ENCODE data around the gene RNF149.
"Not testable (repeated sequence)": the region's sequence is repeated elsewhere in the genome, so short reads cannot be mapped to it uniquely, and the experiment has no call there.

Gene RNF149
- 204 to 226 reads per million in 2 donors for total RNA-seq

DNA sequence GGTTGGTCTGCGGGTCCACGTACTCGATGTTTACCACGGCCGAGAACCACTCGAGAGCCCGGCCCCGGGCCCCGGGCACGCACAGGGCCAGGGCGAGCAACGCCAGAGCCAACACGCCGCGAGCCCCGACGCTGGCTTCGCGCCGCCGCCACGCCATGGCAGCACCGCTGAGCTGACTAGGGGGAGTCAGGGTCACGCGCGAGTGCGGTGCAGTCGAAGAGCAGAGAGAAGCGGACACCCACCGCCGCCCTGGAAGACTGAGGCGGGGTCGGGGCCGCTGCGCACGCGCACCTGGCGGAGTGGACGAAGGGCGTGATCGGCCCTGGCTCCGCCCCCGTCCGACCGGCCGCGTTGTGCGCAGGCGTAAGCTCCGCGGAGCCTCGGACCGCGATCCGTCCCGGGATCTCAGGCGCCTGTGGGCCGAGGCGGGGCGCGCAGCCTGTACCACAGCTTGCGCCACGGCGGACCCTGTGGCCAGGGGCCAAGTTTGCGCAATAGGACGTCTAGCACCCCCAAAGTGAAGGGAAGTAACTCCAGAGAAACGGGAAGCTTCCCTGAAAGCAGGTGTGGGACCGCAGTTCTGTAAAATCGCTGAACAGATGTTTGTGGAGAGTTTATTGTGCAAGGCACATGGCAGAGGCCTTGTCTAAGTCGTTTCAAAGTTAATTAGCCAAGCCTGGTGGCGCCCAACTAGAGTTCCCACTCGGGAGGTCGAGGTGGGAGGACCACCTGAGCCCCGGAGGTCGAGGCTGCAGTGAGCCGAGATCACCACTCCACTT, at the start of gene RNF149:
RNF149 (minus strand) TSS at position 270 of the 779 bp plus-strand sequence; CDS start at position 157, 113 bp downstream.
- DNase-seq = peak; percentile 91

DNA sequence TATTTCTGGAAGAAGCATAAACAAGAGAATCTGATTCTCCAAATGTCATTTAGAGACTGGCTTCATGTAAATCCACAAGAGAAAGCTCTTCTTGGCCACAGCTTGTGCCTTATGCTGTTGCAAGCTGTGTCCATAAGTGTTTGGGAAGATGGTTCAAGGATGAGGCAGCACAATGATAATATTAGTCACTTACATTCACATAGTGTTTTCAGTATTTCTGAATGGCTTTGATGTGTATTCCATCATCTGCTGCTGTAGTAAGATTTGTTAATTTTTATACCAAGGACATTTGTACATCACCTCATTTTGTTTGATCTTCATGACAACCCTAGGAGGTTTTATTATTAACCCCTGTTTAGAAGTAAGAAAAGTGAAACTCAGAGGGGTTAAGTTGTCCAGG, 48.9 kb upstream of the RNF149 start:
- DNase-seq = no peak

DNA sequence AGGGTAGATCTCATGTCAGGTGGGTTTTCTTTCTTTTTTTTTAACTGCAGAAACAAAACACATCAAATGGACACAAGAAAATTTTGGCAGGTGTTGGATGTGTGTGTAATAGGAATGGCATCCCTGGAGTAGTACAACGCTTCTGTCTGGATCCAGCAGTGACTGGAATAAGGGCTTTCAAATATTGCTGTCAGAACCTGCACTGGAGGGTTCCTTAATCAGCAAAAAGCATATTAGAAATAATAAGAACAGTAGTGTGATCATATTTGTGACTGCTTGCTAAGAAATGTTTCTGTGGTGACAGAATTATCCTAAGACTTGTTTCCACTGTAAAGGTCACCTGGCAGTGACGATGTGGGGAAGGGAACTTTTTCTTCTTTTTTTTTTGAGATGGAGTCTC, 48.0 kb upstream of the RNF149 start:
- no peak for DNase-seq

- no peak for DNase-seq
These were observed 47.6 kb upstream of the RNF149 start for GRCh38 chr2:101356055-101356454.

- DNase-seq = no peak
These were observed 47.0 kb upstream of the RNF149 start for GRCh38 chr2:101355401-101356054.

DNA sequence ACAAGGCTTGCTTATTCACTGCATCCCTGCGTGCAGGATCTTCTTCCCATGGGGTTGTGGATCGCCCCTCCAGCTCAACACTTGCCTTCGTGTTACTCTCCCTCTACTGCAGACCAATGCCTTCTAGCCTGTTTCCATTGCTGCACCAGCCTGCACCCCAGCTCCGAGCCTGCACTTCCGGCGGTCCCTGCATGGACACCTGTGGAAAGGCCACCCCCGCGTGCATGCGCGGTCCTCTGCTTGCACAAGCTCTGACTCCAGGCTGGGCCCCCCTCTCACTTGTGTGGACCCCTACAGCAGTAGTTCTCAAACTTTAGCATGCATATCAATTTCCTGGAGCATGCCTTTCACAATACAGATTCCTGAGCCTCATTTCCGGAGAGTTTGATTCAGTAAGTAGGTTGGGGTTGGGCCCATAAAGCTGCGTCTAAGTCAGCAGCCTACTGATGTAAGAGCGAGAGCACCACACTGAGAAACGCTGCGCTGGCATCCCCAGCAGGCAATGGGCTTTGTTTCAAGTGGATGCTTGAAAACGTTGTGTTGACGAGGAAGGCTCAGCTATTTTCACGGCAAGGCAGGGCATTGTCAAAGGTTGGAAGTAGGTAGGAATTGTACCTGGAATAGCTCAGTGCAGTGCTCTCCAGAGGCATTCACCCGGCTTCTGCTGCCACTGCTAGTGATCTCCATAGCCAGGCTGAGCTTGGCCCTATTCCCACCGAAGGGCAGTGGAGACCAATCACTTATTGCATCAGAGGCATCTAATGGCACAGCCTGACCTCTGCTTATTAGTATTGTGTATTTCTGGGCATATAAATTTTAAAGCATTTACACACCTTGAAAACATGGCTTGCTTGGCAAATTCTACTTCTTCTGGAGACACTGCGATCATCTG, 46.2 kb upstream of the RNF149 start:
- no peak for DNase-seq

GRCh38 chr2:101352631-101353030, 44.1 kb upstream of the RNF149 start:
- not testable (repeated sequence) for DNase-seq

DNA sequence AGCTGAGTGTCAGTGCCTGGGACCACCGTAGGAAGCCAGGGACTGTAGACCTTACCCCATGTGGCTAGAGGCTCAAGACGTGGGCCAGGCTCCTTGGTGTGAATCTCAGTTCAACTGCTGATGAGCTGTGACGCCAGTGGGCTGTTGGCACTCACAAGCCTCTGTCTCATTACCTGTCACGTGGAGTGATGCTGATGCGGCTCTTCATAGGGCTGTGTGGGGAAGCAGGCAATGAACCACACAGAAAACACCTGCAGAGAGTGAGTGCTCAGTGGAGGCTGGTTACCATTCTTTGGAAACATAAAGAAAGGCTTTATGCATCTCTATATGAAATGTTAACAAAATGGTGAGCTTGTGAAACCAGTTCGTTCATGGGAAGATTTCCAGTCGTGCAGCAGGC, 42.7 kb upstream of the RNF149 start:
- DNase-seq = no peak

GRCh38 chr2:101349893-101350662, 41.6 kb upstream of the RNF149 start:
- DNase-seq = no peak

DNA sequence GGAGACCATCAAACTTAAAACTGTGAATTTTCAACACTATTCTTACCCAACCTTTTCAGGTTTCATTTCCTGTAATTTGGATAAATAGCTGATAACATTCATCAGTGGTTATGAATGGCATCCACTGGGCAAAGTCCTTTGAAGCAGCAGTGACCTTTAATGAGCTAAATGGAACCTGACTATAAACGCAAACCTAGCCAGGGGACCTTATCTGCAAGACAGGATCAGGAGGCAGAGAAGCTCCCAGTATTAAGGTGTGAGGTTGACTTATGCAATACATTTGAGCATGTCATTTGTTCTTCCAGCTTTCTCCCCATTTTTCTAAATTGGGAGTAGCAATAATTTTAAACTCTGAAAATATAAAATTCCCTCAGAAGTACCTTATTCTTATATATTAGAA, 40.4 kb upstream of the RNF149 start:
- no peak for DNase-seq

- no peak for DNase-seq
These were observed 38.4 kb upstream of the RNF149 start for GRCh38 chr2:101346909-101347308.

GRCh38 chr2:101344137-101344536, 35.6 kb upstream of the RNF149 start:
- DNase-seq = no peak

DNA sequence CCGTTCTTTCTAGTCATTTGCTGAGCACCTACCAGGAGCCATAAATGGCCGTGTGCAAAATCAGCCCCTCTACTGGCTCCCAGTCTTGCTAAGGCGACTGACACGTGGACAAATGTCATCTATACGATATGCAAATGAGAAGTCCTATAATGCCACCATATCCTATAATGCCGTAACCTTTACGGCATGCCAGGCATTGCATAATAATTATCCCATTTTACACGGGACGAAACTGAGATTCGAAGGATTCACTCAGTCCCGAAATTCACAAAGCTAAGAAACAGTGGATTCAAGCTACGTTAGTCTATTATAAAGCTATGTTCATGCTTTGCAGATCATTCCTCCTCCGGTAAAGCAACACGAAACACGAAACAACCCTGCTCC, 34.1 kb upstream of the RNF149 start:
- no peak for DNase-seq

DNA sequence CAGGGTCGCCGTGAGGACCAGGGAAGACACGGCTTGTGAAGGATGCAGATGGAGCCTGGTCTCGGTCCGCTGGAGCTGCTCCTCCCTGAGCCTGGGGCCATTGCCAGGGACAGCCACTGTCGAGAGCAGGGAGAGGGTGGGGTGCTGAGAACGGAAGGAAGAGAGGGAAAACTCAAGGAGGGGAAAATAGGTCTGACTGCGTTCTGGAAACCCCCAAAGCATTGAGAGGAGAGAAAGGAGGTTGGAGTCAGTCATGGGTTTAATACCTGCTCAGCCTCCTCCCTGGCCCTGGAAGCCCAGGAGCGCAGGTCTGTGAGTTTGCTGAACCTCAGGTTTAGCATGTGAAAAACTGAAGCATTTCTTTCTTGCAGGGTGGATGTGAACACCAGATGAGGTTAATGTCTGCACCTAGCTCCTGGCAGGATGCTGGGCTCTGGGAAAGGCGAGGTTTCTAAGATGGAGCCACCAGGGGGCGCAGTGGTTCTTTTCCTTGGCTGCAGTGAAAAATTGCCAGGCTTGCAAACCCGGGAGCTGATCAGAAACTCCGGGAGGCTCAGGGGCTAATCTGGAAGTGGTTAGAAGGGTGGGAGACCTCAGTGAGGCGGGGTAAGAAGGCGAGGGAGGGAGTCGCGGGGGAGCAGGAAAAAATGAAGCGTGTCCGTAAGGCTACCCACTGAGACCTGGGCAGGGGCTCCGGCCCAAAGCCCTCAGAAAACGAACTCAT, 33.6 kb upstream of the RNF149 start:
- peak; percentile 76 for DNase-seq

GRCh38 chr2:101341421-101341820, 32.9 kb upstream of the RNF149 start:
- DNase-seq = no peak

- DNase-seq = no peak
These were observed 31.6 kb upstream of the RNF149 start for GRCh38 chr2:101340141-101340551.

- DNase-seq = no peak
These were observed 30.9 kb upstream of the RNF149 start for GRCh38 chr2:101339266-101339880.

DNA sequence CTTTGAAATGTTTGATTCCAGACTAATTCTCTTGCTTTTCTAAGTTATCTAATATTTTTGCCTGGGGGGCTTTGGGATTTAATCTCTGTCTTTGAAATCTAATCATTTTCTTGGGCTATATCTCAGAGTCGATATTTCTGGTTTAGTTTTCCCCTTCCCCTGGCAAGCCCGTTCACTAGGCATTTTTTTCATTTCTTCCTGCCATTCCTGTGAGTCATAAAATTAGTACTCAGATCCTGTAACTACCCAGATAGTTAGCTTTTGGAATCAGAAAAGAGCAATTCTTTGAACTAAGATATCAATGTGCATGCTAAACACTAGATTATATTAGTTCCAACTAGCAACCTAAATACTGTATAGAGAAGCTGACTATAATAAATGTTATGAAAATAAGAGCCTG, 29.4 kb upstream of the RNF149 start:
- DNase-seq = no peak

DNA sequence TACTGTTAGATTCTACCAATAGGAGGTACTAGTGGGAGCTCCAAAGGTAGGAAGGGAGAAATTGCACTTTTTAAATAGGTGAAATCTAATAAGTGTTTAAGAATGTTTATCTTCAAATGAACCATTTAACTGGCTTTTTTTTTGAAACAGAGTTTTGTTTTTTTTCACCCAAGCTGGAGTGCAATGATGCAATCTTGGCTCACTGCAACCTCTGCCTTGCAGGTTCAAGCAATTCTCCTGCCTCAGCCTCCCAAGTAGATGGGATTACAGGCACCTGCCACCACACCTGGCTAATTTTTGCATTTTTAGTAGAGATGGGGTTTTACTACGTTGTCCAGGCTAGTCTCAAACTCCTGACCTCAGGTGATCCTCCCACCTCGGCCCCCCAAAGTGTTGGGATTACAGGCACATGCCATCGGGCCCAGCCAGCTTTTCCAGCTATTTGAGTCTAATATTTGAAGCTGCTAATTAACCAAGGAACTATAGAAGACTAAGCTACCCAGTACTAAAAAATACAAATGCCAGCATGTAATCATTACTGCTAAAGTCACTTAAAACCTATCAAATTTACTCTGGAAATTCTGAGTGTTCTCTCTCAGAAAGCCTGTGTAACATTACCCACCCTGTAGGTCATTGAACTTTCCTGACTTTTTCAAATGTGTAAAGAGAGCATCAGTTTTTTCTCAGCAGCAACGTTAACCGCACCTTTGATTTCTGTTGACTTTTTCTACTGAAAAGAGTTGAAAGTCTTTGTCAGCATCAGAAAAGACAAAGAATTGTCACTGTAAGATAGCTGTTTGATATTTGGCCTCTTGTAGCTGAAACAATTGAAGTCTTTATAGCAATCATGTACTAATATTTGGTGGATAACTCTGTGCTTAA, 24.6 kb upstream of the RNF149 start:
- DNase-seq = no peak

- no peak for DNase-seq
These were observed 22.7 kb upstream of the RNF149 start for GRCh38 chr2:101331202-101331601.

Measured in T-helper 9 cell (primary cell).